Central memory CD8-positive, alpha-beta T cell (primary cell): ENCODE measurements around the gene MCOLN1.
"Not testable (repeated sequence)": the region's sequence is repeated elsewhere in the genome, so short reads cannot be mapped to it uniquely, and the experiment has no call there.

ENCODE experiments used
- ATAC-seq: fragments of 150-1000 bp; cut with Tn5 transposase; replicated peaks from 2 replicates; pipeline ENCODE4 v1.10.0; 2022; ENCODE audit warnings: mild to moderate bottlenecking, moderate FRiP score, moderate number of reproducible peaks; ENCODE audit not compliant: poor library complexity, severe bottlenecking; ENCODE audit errors: extremely low read depth
- DNase-seq, 2 donors: peaks; one replicate each; pipeline ENCODE4 v3.0.0; 2021; ENCODE audit warnings: low spot score in 2 of 2
- H3K27ac Mint-ChIP-seq: one replicate; pipeline ENCODE4 v1.8.0; 2022; ENCODE audit warnings: low read depth, mild to moderate bottlenecking, moderate library complexity, mixed read lengths
- H3K27me3 Mint-ChIP-seq: one replicate; pipeline ENCODE4 v1.8.0; 2022; ENCODE audit warnings: mixed read lengths
- H3K36me3 Mint-ChIP-seq: one replicate; pipeline ENCODE4 v1.8.0; 2022; ENCODE audit warnings: mild to moderate bottlenecking, moderate library complexity, mixed read lengths; ENCODE audit not compliant: insufficient read depth
- H3K4me1 Mint-ChIP-seq: one replicate; pipeline ENCODE4 v1.8.0; 2022; ENCODE audit warnings: mixed read lengths
- H3K4me3 Mint-ChIP-seq: one replicate; pipeline ENCODE4 v1.8.0; 2022; ENCODE audit warnings: mild to moderate bottlenecking, moderate library complexity, mixed read lengths
- H3K9me3 Mint-ChIP-seq: one replicate; pipeline ENCODE4 v1.8.0; 2022; ENCODE audit warnings: mixed read lengths

Gene MCOLN1

GRCh38 chr19:7533925-7534480 is 11.6 kb downstream of the MCOLN1 start:
- Mint-ChIP-seq H3K27me3 (no peaks in the 10 kb centered on the region), H3K27ac (peak overlapping the region; percentile 87), H3K4me1 (peaks cover 24% of the 10 kb centered on the region), H3K36me3 (peaks cover 14% of the 10 kb centered on the region), H3K9me3 (no peaks in the 10 kb centered on the region), H3K4me3 (peak overlapping the region; percentile 94)
- ATAC-seq (peak; percentile 65), DNase-seq (peak; percentile 58 to 64)

- no peaks in the 10 kb centered on the region for H3K27me3 Mint-ChIP-seq
- DNase-seq (no peak), ATAC-seq (peak; percentile 42)
- H3K9me3 Mint-ChIP-seq: no peaks in the 10 kb centered on the region
- H3K27ac Mint-ChIP-seq: peak overlapping the region; percentile 87
- H3K4me3 Mint-ChIP-seq: peak overlapping the region; percentile 94
- H3K4me1 Mint-ChIP-seq: peaks cover 24% of the 10 kb centered on the region
- peaks cover 15% of the 10 kb centered on the region for H3K36me3 Mint-ChIP-seq
These were observed 12.2 kb downstream of the MCOLN1 start for GRCh38 chr19:7534531-7535046.

GRCh38 chr19:7535047-7535997 is 12.9 kb downstream of the MCOLN1 start, which contains the start of gene PNPLA6:
TSS of gene PNPLA6 (plus strand) at chr19:7535717. CDS start at chr19:7535789, 72 bp downstream.
- H3K27ac Mint-ChIP-seq: peak within 1 kb of the TSS; percentile 87
- peaks cover 17% of the 10 kb centered on the region for H3K36me3 Mint-ChIP-seq
- H3K4me1 Mint-ChIP-seq: peaks cover 27% of the 10 kb centered on the region
- no peaks in the 10 kb centered on the region for H3K9me3 Mint-ChIP-seq
- DNase-seq (peak; percentile 87), ATAC-seq (peak; percentile 74)
- peak within 1 kb of the TSS; percentile 94 for H3K4me3 Mint-ChIP-seq
- H3K27me3 Mint-ChIP-seq: no peaks in the 10 kb centered on the region

GRCh38 chr19:7535998-7536695 is 13.7 kb downstream of the MCOLN1 start:
- peak overlapping the region; percentile 87 for H3K27ac Mint-ChIP-seq
- peaks cover 18% of the 10 kb centered on the region for H3K36me3 Mint-ChIP-seq
- no peaks in the 10 kb centered on the region for H3K27me3 Mint-ChIP-seq
- DNase-seq (no peak), ATAC-seq (peak; percentile 0)
- H3K9me3 Mint-ChIP-seq: no peaks in the 10 kb centered on the region
- peaks cover 28% of the 10 kb centered on the region for H3K4me1 Mint-ChIP-seq
- peak overlapping the region; percentile 94 for H3K4me3 Mint-ChIP-seq

- H3K27me3 Mint-ChIP-seq, ATAC-seq, H3K27ac Mint-ChIP-seq, H3K4me3 Mint-ChIP-seq, DNase-seq, H3K9me3 Mint-ChIP-seq: not testable (repeated sequence)
- peaks cover 24% of the 10 kb centered on the region for H3K4me1 Mint-ChIP-seq
- H3K36me3 Mint-ChIP-seq: peaks cover 19% of the 10 kb centered on the region
These were observed 16.6 kb downstream of the MCOLN1 start for GRCh38 chr19:7538990-7539389.

- H3K36me3 Mint-ChIP-seq: peaks cover 15% of the 10 kb centered on the region
- no peaks in the 10 kb centered on the region for H3K9me3 Mint-ChIP-seq
- H3K4me3 Mint-ChIP-seq: no peak overlapping the region
These were observed 17.5 kb downstream of the MCOLN1 start for GRCh38 chr19:7539827-7540425.

GRCh38 chr19:7540761-7541474 is 18.5 kb downstream of the MCOLN1 start:
- Mint-ChIP-seq H3K27me3 (no peaks in the 10 kb centered on the region), H3K4me1 (peaks cover 20% of the 10 kb centered on the region), H3K27ac (no peak overlapping the region), H3K9me3 (no peaks in the 10 kb centered on the region), H3K4me3 (no peak overlapping the region), H3K36me3 (peaks cover 13% of the 10 kb centered on the region)
- ATAC-seq (no peak), DNase-seq (no peak)

More at GRCh38 chr19:7539827-7540425, 17.5 kb downstream of the MCOLN1 start:
- H3K27ac Mint-ChIP-seq: no peak overlapping the region
- H3K4me1 Mint-ChIP-seq: peaks cover 17% of the 10 kb centered on the region
- H3K27me3 Mint-ChIP-seq: no peaks in the 10 kb centered on the region
- DNase-seq: no peak
- ATAC-seq: no peak

GRCh38 chr19:7541475-7541824 is 19.0 kb downstream of the MCOLN1 start:
- H3K4me1 Mint-ChIP-seq: peaks cover 20% of the 10 kb centered on the region
- DNase-seq (no peak), ATAC-seq (no peak)
- H3K36me3 Mint-ChIP-seq: peaks cover 14% of the 10 kb centered on the region
- no peak overlapping the region for H3K27ac Mint-ChIP-seq
- no peak overlapping the region for H3K4me3 Mint-ChIP-seq
- H3K27me3 Mint-ChIP-seq: no peaks in the 10 kb centered on the region
- H3K9me3 Mint-ChIP-seq: no peaks in the 10 kb centered on the region

- H3K9me3 Mint-ChIP-seq: no peaks in the 10 kb centered on the region
- ATAC-seq (no peak), DNase-seq (no peak)
- H3K27me3 Mint-ChIP-seq: no peaks in the 10 kb centered on the region
- H3K27ac Mint-ChIP-seq: no peak overlapping the region
- peaks cover 15% of the 10 kb centered on the region for H3K4me1 Mint-ChIP-seq
- H3K4me3 Mint-ChIP-seq: no peak overlapping the region
- H3K36me3 Mint-ChIP-seq: peaks cover 14% of the 10 kb centered on the region
These were observed 19.5 kb downstream of the MCOLN1 start for GRCh38 chr19:7541828-7542443.

GRCh38 chr19:7542556-7543348 is 20.3 kb downstream of the MCOLN1 start:
- DNase-seq (no peak), ATAC-seq (no peak)
- no peak overlapping the region for H3K4me3 Mint-ChIP-seq
- no peaks in the 10 kb centered on the region for H3K27me3 Mint-ChIP-seq
- H3K27ac Mint-ChIP-seq: peak overlapping the region; percentile 4
- no peaks in the 10 kb centered on the region for H3K9me3 Mint-ChIP-seq
- peaks cover 10% of the 10 kb centered on the region for H3K4me1 Mint-ChIP-seq
- peaks cover 18% of the 10 kb centered on the region for H3K36me3 Mint-ChIP-seq

- H3K36me3 Mint-ChIP-seq: peaks cover 15% of the 10 kb centered on the region
These were observed 22.2 kb downstream of the MCOLN1 start for GRCh38 chr19:7544626-7545025.

More at GRCh38 chr19:7544626-7545025, 22.2 kb downstream of the MCOLN1 start:
- no peak overlapping the region for H3K4me3 Mint-ChIP-seq
- no peaks in the 10 kb centered on the region for H3K9me3 Mint-ChIP-seq
- DNase-seq: no peak
- no peaks in the 10 kb centered on the region for H3K27me3 Mint-ChIP-seq
- H3K4me1 Mint-ChIP-seq: peaks cover 10% of the 10 kb centered on the region
- no peak for ATAC-seq
- peak overlapping the region; percentile 3 for H3K27ac Mint-ChIP-seq
